Gastroesophageal sphincter (tissue), 3 donors: ENCODE results near the gene ZPBP.

Experiments used
- CTCF ChIP-seq, 4 experiments: fragments of 200-600 bp in 2 of 4; fragments of 450-650 bp in 2 of 4; sonication (generic) in 1 of 4; IDR thresholded peaks; one replicate each; pipeline ENCODE4 v1.5.1; 2017 to 2019; ENCODE audit warnings: antibody characterized with exemption in 4 of 4, mild to moderate bottlenecking in 2 of 4, moderate library complexity in 2 of 4
- EP300 ChIP-seq: sonication (generic); formaldehyde crosslinking; IDR thresholded peaks from one replicate; pipeline ENCODE4 v1.6.1; 2017; ENCODE audit warnings: antibody characterized with exemption, mild to moderate bottlenecking
- POLR2A ChIP-seq, 2 donors: fragments of 450-650 bp; IDR thresholded peaks; one replicate each; pipeline ENCODE4 v1.6.1; 2017; ENCODE audit warnings: antibody characterized with exemption in 2 of 2, mild to moderate bottlenecking in 2 of 2, moderate library complexity in 1 of 2
- POLR2AphosphoS5 ChIP-seq: sonication (generic); formaldehyde crosslinking; IDR thresholded peaks from one replicate; pipeline ENCODE4 v1.6.1; 2017; ENCODE audit warnings: antibody characterized with exemption

- TF ChIP-seq CTCF (IDR thresholded peaks at IDR 0.05) (no peak), POLR2A (IDR thresholded peaks at IDR 0.05) (no peak), POLR2AphosphoS5 (no peak), EP300 (no peak)
These were observed 119.0 kb downstream of the ZPBP start for GRCh38 chr7:49974035-49974434.
